ENCODE results near the gene KLHL29.

- TF ChIP-seq, protein P1, sequence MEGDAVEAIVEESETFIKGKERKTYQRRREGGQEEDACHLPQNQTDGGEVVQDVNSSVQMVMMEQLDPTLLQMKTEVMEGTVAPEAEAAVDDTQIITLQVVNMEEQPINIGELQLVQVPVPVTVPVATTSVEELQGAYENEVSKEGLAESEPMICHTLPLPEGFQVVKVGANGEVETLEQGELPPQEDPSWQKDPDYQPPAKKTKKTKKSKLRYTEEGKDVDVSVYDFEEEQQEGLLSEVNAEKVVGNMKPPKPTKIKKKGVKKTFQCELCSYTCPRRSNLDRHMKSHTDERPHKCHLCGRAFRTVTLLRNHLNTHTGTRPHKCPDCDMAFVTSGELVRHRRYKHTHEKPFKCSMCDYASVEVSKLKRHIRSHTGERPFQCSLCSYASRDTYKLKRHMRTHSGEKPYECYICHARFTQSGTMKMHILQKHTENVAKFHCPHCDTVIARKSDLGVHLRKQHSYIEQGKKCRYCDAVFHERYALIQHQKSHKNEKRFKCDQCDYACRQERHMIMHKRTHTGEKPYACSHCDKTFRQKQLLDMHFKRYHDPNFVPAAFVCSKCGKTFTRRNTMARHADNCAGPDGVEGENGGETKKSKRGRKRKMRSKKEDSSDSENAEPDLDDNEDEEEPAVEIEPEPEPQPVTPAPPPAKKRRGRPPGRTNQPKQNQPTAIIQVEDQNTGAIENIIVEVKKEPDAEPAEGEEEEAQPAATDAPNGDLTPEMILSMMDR (conservative IDR thresholded peaks at IDR 0.05; ENCODE audit: low read length) = no peak
- TF ChIP-seq EZH2phosphoT487 (IDR thresholded peaks at IDR 0.05; ENCODE audit: borderline replicate concordance, low read depth, low read length) = no peak
Measured at GRCh38 chr2:23642516-23642915, 257.5 kb downstream of the KLHL29 start.

Data from OCI-LY7 (cell line).